Activated CD4-positive, CD25-positive, alpha-beta regulatory T cell treated with anti-CD3 and anti-CD28 coated beads, Interleukin-2, amount 50 U/mL, for 72 hours (primary cell): Measurements from ENCODE around the gene MINDY4.
A peak's percentile ranks its signal among the peaks of the same experiment; 100 is the strongest.

Experiments
- DNase-seq: peaks from one replicate; pipeline ENCODE4 v3.0.0; 2021

Gene MINDY4

DNA sequence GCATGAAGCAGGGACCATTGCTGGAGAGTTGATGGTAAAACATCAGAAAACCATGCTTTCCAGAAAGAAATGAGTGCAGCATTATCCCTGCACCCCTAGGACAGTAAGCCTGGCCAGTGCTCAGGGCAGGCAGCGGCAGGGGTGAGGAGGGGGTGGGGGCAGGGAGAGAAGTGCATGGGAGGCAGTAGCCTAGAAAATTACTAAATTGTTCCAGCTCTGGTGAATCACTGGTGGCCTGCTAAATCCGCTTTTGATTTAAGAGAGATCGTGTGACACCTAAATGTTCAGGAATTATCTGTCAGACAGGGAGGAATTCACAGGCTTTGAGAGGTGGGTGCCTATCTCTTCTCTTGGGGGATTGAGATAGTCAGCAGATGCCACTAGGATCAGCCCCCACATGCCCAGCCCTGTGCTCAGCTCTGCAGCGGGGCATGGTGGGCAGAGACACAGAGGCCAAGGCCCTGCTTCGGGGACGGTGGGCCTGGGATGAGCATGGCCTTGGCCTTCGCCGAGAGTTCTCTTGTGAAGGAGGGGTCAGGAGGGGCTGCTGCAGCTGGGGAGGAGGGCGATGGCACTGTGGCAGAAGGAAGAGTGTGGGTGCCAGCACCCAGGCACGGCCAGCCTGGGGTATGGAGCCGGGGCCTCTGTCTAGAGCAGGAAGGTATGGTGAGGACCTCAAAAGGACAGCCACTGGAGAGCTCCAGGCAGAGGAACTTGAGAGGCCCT is 135.5 kb downstream of the MINDY4 start:
- no peak for DNase-seq

DNA sequence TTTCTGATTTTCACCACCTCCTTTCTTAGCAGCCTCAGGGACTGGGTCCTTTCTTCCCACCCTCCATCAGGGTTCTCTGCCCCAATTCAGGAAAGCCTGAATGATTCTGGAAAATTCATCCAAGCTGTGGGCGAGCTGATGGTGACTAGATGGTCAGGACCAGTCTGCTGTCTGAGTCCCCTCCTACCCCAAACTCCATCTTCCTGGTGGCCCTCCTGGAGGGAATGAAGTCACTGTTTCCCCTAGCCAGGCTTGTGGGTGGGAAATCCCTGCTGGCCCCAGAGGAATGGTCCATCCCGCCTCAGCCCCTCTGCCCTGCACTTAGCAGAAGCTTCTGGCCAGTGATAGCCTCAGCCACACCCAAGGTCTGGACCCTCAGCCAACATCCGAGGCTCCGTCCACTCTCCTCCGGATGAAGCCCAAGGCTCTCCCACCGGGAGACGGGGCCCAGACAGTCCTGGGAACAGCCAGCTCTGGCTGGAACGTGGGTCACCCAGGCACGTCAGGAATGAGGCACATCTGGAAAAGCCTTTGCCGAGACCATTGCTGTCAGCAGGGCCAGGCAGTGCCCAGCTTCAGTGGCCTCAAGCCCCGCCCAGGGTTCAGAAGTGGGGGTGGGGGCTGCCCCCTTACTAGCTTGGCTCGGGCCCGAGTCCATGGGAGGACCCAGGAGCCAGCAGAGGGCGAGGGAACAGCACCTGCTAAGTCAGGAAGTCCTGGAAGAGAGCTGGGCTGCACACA is 136.5 kb downstream of the MINDY4 start:
- DNase-seq, result no peak

DNA sequence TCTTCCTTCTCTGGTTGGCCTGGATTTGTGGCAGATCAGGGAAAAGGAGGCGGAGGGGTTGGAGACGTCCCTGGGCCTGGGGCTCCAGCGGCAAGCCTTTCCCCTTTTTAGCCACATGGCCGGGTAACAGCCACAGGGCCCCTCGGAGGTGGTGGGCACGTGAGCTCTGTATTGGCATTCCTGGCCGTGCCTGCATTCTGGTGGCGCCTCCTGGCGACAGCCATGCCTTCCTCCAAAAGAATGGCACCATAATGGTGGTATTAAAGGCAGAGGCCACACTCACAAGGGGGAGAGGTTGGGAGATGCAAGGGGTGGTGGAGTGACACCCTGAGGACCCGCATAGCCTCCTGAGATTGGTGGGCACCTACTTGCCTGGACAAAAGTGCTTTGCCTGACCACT is 137.5 kb downstream of the MINDY4 start:
- no peak for DNase-seq

DNA sequence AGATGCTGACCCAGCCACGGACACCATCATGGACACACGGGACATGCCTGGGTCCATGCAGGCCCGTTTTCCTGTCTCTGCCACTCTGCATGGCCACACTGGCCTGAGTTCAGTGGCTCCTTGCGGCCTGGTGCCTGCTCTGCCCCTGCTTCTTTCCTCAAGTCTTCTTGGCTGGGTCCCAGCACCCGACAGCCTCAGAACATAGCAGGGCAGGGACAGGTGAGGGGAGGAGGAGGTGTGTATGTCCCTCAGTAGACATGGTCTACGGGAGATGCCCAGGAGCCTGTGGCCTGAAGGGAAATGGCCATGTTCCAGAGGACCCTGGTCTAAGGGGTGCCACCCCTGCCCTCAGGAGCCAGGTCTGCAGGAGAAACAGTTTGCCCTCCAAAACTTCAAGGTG is 138.2 kb downstream of the MINDY4 start:
- no peak for DNase-seq

GRCh38 chr7:30910411-30911073 is 139.3 kb downstream of the MINDY4 start:
- DNase-seq, result no peak

DNA sequence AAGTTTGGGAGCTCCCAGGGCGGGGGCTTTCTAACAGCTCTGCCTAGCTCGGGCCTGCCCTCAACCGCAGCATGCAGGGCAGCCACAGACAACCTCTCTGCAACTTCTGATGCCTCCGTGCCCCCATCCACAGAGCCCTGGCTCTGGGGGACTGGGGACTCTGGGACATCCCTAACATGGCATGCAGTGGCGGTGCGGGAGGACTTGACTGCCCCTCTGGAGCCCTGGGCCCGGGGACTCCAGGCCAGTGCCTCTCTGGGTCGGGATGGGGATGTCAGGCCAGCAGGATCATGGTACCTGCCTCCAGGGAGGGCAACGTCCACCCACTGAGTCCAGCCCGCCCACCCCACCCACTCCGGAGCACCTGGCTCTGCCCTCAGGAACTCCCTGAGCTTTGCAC is 139.9 kb downstream of the MINDY4 start:
- DNase-seq, result no peak

GRCh38 chr7:30911561-30911969 is 140.3 kb downstream of the MINDY4 start, which contains the start of gene AQP1:
TSS of gene AQP1 (plus strand) at chr7:30911853. CDS start at chr7:30911910, 57 bp downstream.
- DNase-seq, result no peak

GRCh38 chr7:30912021-30912730 is 141.0 kb downstream of the MINDY4 start:
- DNase-seq, result no peak

- no peak for DNase-seq
Measured at GRCh38 chr7:30912731-30912985, 141.4 kb downstream of the MINDY4 start.

DNA sequence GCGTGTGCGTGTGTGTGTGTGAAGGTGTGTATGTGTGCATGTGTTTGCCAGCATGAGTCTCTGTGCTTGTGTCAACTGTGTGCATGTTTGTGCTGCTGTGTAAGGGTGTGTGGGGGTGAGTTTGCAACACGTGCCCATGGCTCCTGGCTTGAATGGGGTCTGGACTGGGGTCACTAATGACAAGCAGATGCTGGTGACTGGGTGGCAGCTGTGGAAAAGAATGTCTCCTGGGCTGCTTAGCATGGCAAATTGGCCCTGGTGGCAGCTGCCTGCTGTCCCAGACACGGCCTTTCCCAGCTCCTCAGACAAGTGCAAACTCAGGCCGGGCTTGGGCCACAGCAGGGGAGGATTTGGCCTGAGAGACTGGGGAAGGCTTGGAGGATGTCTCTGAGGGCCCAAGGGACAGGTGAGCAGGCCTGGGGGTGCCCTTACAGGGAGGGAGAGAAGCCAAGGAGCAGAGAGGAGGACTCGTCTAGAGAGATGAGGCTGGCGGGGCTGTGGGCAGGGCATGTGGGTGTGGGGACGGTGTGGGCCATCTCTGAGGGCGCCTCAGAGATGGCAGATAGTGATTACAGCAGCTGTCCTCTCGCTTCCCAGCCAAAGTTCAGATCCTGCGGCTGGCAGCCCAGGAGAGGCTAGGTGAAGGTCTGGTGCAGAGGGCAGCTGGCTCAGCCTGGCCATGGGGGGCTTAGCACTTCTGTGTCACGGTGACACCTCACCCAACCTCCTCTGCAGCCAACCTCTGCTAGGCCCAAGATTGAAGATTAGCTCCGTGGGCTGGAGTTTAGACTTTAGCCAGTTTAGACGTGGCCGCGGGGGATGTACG is 142.0 kb downstream of the MINDY4 start:
- no peak for DNase-seq

- DNase-seq, result no peak
Measured at GRCh38 chr7:30913821-30914515, 142.8 kb downstream of the MINDY4 start.

DNA sequence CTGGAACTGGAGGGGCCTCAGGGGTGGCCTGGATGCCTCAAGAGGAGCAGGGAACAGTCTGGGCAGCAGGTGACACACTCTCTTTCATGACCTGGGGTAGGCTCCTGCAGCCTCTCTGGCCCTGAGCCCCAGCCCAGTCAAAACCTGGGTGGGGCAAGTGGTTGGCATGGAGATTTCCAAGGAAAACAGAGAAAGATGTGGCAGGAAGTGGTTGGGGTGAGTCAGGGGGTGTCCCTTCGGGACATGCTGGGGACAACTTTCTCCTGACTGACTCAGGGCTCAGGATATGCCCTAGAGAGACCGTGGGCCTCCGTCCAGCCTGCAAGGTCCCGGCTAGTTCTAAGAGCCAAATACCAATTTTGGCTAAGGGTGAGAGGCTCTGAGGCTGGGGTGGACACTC is 143.4 kb downstream of the MINDY4 start:
- no peak for DNase-seq

DNA sequence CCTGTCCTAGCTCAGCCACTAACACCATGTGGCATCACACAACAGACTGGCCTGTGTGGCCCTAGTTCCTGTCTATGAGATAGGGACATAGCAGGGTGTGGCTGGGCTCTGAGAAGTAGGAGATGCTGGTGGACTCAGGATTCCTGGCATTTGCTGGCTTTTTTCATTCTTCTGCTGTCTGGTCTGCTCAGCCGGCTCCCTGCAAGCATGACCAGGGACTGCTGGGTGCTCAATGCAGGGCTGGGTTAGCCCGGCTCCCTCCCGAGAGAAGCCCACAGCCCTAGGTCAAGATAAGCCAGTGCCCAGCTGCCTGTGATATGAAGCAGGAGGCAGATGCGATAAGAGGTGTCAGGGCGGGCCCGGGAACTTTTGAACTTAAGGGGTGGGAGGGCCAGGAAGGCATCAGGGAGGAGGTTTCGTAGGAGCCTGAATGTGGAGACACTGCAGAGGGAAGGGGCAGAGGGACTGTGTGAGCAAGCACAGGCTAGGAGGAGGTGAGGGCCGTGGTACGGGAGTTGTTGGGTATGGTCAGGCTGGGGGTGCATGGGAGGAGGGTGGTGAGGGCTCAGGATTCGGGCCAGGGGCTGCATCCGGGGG is 143.9 kb downstream of the MINDY4 start:
- no peak for DNase-seq

DNA sequence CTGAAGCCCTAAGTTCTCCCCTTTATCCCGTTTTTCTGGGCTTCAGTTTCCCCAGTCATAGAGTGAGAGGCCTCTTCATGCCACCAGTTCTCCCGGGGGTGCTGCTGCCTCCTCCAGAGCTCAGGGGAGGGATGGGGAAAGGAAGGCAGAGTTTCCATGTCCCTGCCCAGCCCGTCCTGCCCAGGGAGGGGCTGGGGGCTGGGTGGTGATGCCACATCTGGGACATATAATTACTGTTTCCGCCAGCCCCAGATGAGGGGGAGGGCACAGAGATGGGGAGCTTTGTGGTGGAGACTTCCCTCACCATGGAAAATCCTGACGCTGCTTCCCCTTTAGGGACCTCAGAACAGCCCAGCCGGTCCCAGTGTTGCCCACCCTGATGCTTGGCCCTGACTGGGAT is 144.5 kb downstream of the MINDY4 start:
- no peak for DNase-seq

DNA sequence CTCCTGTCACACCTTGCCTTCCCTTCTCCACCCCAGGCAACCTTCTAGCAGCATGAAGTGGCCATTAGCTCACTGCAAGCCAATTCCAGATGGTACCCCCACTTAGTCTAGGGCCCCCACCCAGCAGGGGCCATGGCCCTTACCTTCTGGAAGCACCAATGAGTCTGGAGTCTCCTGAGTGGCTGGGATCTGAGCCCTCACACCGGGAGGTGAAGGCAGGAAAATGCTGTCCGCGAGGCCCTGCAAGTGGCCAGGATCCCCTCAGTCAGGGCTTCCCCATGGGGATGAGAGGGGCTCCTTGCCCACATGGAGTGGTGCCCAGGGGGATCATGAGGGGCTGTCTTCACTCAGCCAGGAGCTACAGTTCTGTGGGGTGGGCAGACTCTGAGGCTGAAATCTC is 145.0 kb downstream of the MINDY4 start:
- no peak for DNase-seq

DNA sequence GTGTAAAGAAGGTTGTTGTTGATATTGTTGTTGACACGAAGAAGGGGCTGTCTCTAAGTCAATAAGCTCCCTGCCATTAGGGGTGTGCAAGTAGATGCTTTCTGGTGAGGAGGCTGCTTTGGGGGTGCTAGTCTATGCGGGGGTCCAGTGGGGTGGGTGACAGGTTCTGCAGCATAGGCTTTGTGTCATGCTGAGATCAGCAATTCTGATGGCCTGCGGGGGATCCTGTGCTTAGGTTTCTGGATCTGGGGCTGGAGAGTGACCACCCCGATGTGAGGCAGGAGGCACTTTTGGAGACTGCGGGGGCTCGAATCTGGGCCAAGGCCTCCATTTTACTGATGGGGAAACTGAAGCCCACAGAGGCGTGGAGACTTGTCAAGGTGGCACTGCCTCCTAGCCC is 145.6 kb downstream of the MINDY4 start:
- DNase-seq, result no peak

DNA sequence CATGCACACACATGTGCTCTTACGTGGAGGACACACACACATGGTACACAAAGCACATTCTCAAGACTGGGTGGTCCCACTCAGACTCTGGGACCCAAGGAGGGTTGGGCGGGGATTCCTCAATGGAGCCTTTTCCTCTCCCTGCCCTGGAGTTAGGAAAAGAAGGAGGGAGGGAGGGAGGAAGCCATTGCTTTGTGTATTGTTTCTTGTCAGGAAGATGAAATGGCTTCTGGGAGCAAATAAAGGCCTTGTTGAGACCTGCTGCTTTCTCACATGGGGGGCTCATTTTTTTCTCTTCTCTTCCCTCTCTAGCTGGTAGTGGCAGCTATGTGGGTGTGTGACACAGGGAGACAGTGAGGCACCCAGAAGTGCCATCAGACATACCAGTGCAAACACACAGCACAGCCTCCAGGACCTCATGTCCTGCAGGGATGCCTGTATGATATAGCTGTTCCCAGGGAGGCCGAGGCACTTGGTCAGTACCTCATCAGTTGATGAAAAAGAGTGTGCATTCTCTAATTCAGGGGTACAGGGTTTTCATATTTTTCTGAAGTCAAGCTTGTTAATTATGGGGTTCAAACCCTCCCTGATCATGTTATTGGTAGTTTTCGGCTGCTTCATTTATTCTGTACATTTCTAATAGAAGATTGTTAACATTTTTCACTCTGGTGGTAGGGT is 146.1 kb downstream of the MINDY4 start:
- DNase-seq, result no peak

- DNase-seq, result no peak
Measured at GRCh38 chr7:30918676-30919075, 147.5 kb downstream of the MINDY4 start.

- DNase-seq, result peak; percentile 15
Measured at GRCh38 chr7:30920021-30920583, 148.9 kb downstream of the MINDY4 start.
